Ovary (tissue), 10 donors: Measurements from ENCODE around the gene MED26. TPM values are rescaled to one million over a fixed set of nuclear protein-coding genes. Genes with fewer than 3 reads are reported as not detected.
"Not testable (repeated sequence)": the region's sequence is repeated elsewhere in the genome, so short reads cannot be mapped to it uniquely, and the experiment has no call there.

Experiments
- DNase-seq, 5 donors: peaks; one replicate each; pipeline ENCODE4 v3.0.0-alpha.2; 2019 to 2020
- H3K27ac ChIP-seq, 2 donors: fragments of 200-600 bp; one replicate each; pipeline versions ENCODE4 v1.5.1 to v1.8.0; 2019 to 2022
- H3K27me3 ChIP-seq: fragments of 200-600 bp; one replicate; pipeline ENCODE4 v1.8.0; 2022
- H3K36me3 ChIP-seq: fragments of 200-600 bp; sonication (generic); one replicate; pipeline ENCODE4 v1.5.1; 2019
- H3K4me1 ChIP-seq: one replicate; pipeline ENCODE4 v1.8.1; 2013; ENCODE audit warnings: mild to moderate bottlenecking, moderate library complexity; ENCODE audit not compliant: insufficient read depth
- H3K4me3 ChIP-seq: fragments of 200-600 bp; sonication (generic); one replicate; pipeline ENCODE4 v1.5.1; 2017
- H3K9me3 ChIP-seq, 2 donors: fragments of 200-600 bp in 1 of 2; sonication (generic) in 1 of 2; one replicate each; pipeline versions ENCODE4 v1.5.1 to v1.8.1; 2013 to 2019; ENCODE audit warnings: mild to moderate bottlenecking in 1 of 2, moderate library complexity in 1 of 2
- CTCF ChIP-seq, 3 donors: fragments of 450-650 bp in 2 of 3; fragments of 200-600 bp in 1 of 3; IDR thresholded peaks; one replicate each; pipeline versions ENCODE4 v1.5.1 to v1.8.0; 2016 to 2022; ENCODE audit warnings: antibody characterized with exemption in 3 of 3, mild to moderate bottlenecking in 1 of 3
- EP300 ChIP-seq: sonication (generic); formaldehyde crosslinking; IDR thresholded peaks from one replicate; pipeline ENCODE4 v1.6.1; 2017; ENCODE audit warnings: antibody characterized with exemption
- POLR2A ChIP-seq: fragments of 450-650 bp; IDR thresholded peaks from one replicate; pipeline ENCODE4 v1.6.1; 2017; ENCODE audit warnings: antibody characterized with exemption, mild to moderate bottlenecking, moderate library complexity
- WGBS, 3 donors: extraction: QIAGEN DNeasy Blood & Tissue Kit in 1 of 3; methylation state at CpG; one replicate each; pipeline versions ENCODE4 v1.1.5 to v1.1.7; 2013 to 2017; 5-methylcytosine and 5-hydroxymethylcytosine counted together
- intact Hi-C, 4 donors: fragments of 100-400 bp; cut with DNase I; formaldehyde crosslinking; loops; one replicate each; pipeline versions ENCODE4 v1.11.0 to v1.15.1; 2022 to 2023
- long read RNA-seq, 3 donors: library from polyadenylated mRNA in 2 of 3; unstranded in 2 of 3; transcript quantifications; one replicate each; pipeline ENCODE4 v2.0.0 and lab custom pipeline, GENCODE V29; 2021 to 2026
- polyA plus RNA-seq, 2 donors: library from polyadenylated mRNA; stranded (reverse); fragments of 200-250 nt in 1 of 2; fragments of 350-450 nt in 1 of 2; fragmentation: Illumina TruSeq in 1 of 2; extraction: RNeasy Lipid Tissue Mini Kit (QIAGEN cat#74804) in 1 of 2; gene quantifications; one replicate each; pipeline ENCODE4 v1.2.3, GENCODE V29; 2013 to 2014
- total RNA-seq, 7 donors: library from RNA; depleted of rRNA in 2 of 7; stranded (reverse); fragments of >200 nt in 2 of 7; fragmentation: NEBNext Ultra II Directional in 3 of 7; extraction: Animal tissue kit (Norgen Biotek cat#: 25700) in 3 of 7; gene quantifications; one replicate each; pipeline versions ENCODE4 v1.1.0 to v1.2.4, GENCODE V29; 2016 to 2023
- donor health status: DM: no; HTN: no; CAD: no; lungs with moderate emphysema.
- donor health status: DM: no; HTN: no; CAD: no.
- donor health status: Bipolar disorder and iron deficiency.
- donor health status: DM: yes; HTN: yes; CAD: no.
- donor health status: DM: no; HTN: no; CAD: no.
- donor health status: DM: yes; HTN: yes; CAD: no.

The MED26 gene
- total RNA-seq (10 to 100 TPM; 10.3 to 13.2 (median 11.6) TPM), polyA plus RNA-seq (1 to 10 TPM; 3.0 to 7.3 TPM)
- long read RNA-seq, donor 1, transcript MED26-202 (1 exons, 3,871 nt), result major isoform, 10 of 10 reads
- long read RNA-seq, donor 1, partial matches to known transcripts, result 0 of 10 reads
- long read RNA-seq, donor 1, other reads (novel, unspliced or antisense), result 0 of 10 reads
- long read RNA-seq, donor 2, transcript MED26-201 (3 exons, 3,174 nt), result minor isoform, 8 of 33 reads
- long read RNA-seq, donor 2, transcript MED26-202 (1 exons, 3,871 nt), result major isoform, 25 of 33 reads
- long read RNA-seq, donor 2, partial matches to known transcripts, result 0 of 33 reads
- long read RNA-seq, donor 2, other reads (novel, unspliced or antisense), result 0 of 33 reads
- long read RNA-seq, donor 3, transcript MED26-202 (1 exons, 3,871 nt), result major isoform, 17 of 27 reads
- long read RNA-seq, donor 3, transcript MED26-201 (3 exons, 3,174 nt), result minor isoform, 8 of 27 reads
- long read RNA-seq, donor 3, partial matches to known transcripts, result 0 of 27 reads
- long read RNA-seq, donor 3, other reads (novel, unspliced or antisense), result 0 of 27 reads

- no peaks in the 10 kb centered on the region for H3K27me3 ChIP-seq
- peak; percentile 98 to 99 (median 99) for DNase-seq
- no peaks in the 10 kb centered on the region for H3K36me3 ChIP-seq
- H3K9me3 ChIP-seq, result no peaks in the 10 kb centered on the region
- H3K27ac ChIP-seq, result peak within 1 kb of the TSS; percentile 84 to 94
- 0 to 1% (median 1%) methylated on average over 30 to 98 of the region's 98 CpGs for WGBS, 3 donors
- TF ChIP-seq CTCF (IDR thresholded peaks at IDR 0.05), result peak in 1 of 3 donors; percentile 24
- TF ChIP-seq POLR2A, result peak; percentile 63
- peak; percentile 51 for TF ChIP-seq EP300
- H3K4me1 ChIP-seq, result peaks cover 8% of the 10 kb centered on the region
- intact Hi-C loops, result loop anchor here in 2 of 4 donors (5.0 kb wide), 2 partner anchors 51 to 56 kb away; partner anchors contain the start of gene SLC35E1 (in 1 of the 2)
- H3K4me3 ChIP-seq, result peak within 1 kb of the TSS; percentile 98
Measured at GRCh38 chr19:16628183-16628983, at the start of gene MED26. Gene MED26, minus strand, starts transcription at chr19:16628204. Its CDS starts 261 bp downstream, at chr19:16627943.

GRCh38 chr19:16677055-16677454, 49.1 kb upstream of the MED26 start:
- H3K36me3 ChIP-seq, result no peaks in the 10 kb centered on the region
- H3K9me3 ChIP-seq, result no peaks in the 10 kb centered on the region
- no peaks in the 10 kb centered on the region for H3K4me1 ChIP-seq
- no peak overlapping the region for H3K27ac ChIP-seq
- intact Hi-C loops, result no loop called here
- no peaks in the 10 kb centered on the region for H3K27me3 ChIP-seq
- TF ChIP-seq EP300 (no peak), POLR2A (no peak), CTCF (IDR thresholded peaks at IDR 0.05) (no peak)
- DNase-seq, result no peak
- H3K4me3 ChIP-seq, result no peak overlapping the region

- Histone ChIP-seq H3K27ac (no peak overlapping the region), H3K4me3 (no peak overlapping the region), H3K9me3 (no peaks in the 10 kb centered on the region), H3K27me3 (no peaks in the 10 kb centered on the region), H3K4me1 (no peaks in the 10 kb centered on the region), H3K36me3 (no peaks in the 10 kb centered on the region)
- TF ChIP-seq EP300, result no peak
- 90 to 95% (median 91%) methylated on average over 15 of the region's 15 CpGs for WGBS, 3 donors
- DNase-seq, result no peak
- intact Hi-C loops, result no loop called here
Measured at GRCh38 chr19:16676101-16676798, 48.2 kb upstream of the MED26 start.

GRCh38 chr19:16673839-16674238, 45.8 kb upstream of the MED26 start:
- H3K9me3 ChIP-seq, H3K4me3 ChIP-seq, H3K4me1 ChIP-seq, intact Hi-C loops, DNase-seq, H3K27ac ChIP-seq, H3K36me3 ChIP-seq, H3K27me3 ChIP-seq: not testable (repeated sequence)
- 89 to 95% (median 92%) methylated on average over 4 of the region's 4 CpGs for WGBS, 3 donors

GRCh38 chr19:16673231-16673630, 45.2 kb upstream of the MED26 start:
- TF ChIP-seq POLR2A (no peak), EP300 (no peak), CTCF (IDR thresholded peaks at IDR 0.05) (no peak)
- Histone ChIP-seq H3K27ac (no peak overlapping the region), H3K9me3 (no peaks in the 10 kb centered on the region), H3K4me3 (no peak overlapping the region), H3K27me3 (no peaks in the 10 kb centered on the region), H3K36me3 (no peaks in the 10 kb centered on the region), H3K4me1 (no peaks in the 10 kb centered on the region)
- WGBS, 3 donors, result 81 to 95% (median 81%) methylated on average over 3 of the region's 3 CpGs
- no peak for DNase-seq
- intact Hi-C loops, result no loop called here
